ENCODE data around the gene CLEC6A.
"Not testable (repeated sequence)": the region's sequence is repeated elsewhere in the genome, so short reads cannot be mapped to it uniquely, and the experiment has no call there.

CLEC6A gene

DNA sequence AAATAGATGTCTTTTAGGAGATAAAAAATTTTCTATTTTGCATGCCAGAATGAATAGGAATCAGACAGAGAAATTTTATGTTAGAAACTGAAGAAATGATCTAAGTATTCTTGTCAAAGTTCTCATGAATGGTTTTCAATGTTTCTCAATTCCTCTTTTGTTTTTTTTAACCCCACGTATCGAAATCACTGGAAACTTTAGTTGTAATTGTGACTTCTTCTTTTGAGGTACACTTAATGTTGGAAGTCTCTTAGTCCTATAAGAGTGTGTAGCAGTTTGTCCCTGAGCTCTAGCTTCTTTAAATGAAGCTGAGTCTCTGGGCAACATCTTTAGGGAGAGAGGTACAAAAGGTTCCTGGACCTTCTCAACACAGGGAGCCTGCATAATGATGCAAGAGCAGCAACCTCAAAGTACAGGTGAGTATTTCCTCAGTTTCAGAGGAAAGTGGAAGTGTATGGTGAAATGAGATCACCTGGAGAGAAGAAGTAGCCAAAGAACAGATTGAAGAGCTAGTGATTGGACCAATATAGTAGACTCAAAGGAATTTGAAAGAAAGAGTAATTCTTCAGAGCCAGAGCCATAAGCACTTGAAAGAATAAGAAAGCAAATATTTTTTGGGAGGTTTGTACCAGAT, at the start of gene CLEC6A:
Gene CLEC6A, plus strand, starts transcription at position 236 of the 634 bp plus-strand sequence. Its CDS starts 150 bp downstream, at position 386.
- no peak for DNase-seq (ENCODE audit: low spot score)

DNA sequence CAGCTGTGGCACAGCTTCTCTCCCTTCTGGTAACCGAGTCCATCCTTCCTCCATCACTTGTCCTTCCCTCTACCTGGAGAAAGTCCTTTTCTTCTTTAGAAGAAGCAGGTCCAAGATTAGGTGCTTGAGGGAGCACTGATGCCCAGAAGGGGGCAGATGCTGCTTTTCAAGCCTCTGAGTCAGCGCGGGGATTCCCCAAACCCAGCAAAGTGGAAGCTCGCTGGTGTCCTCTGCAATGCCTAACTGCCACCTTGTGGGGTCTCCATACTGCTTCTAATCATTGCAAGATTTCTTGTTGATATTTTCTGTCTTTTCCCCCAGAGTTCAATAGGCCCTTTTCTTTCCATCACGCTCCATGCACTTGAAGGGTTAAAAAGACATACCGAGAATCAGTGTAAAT, 36.2 kb upstream of the CLEC6A start:
- DNase-seq (ENCODE audit: low spot score), result not testable (repeated sequence)

DNA sequence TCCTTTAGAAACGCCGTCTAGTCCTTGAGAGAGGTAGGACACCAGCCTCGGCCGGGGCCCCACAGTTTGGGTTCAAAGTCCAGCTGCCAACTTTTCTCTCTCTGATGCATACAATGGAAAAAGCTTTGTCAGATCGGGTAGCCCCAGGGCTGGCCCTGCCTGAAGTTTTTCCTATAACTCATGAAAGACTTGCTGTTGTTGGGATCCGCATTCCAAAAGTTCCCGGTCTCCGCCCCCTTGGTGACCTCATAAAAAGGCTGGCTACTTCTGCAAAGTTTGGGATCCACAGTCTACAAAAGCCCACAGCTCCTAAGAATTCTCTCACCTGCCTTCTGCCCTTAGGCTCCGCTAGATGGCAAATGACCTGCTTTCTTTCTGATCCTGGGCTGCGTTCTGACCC, 35.3 kb upstream of the CLEC6A start:
- no peak for DNase-seq (ENCODE audit: low spot score)

DNA sequence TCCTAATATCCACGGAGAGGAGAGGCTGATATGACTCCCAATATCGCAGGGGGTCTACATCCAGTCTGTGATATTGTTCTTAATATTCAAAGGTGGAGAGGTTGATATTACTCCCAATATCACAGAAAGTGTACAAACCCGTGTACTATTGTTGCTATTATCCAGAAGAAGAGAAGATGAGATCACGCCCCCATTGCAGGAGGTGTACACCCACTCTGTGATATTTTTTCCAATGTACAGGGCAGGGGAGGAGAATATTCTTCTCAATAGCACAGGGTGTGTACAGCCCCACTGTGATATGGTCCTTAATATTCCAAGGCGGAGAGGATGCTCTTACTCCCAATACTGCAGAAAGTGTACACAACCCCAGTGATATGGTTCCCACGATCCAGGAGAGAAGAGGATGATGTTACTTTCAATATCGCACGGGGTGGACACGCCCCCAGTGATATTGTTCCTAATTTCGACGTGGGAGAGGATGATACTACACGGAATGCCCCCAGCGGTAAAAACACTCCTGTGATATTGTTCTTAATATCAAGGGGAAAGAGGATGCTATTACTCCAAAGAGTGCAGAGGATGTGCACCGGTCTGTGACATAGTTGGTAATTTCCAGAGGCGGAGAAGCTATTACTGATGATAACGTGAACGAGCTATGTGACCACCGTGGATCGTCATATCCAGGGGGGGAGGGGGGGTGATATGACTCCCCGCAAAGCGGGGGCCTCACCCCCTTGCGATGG, 11.1 kb upstream of the CLEC6A start:
- not testable (repeated sequence) for DNase-seq (ENCODE audit: low spot score)

DNA sequence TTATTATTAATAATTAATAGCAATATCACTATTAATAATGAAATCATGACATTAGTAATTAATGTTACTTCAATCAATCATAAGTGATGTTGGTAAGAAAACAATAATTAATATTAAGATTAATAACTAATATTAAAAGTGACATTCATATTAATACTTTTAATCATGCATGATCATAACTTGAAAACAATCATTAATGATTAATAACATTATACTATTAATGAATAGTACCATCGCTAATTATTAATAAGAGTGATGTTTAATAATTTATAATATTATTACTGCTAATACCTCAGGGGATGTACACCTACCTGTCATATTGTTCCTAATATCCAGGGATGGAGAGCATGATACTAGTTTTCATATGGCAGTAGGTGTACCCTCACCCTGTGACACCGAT, 10.0 kb upstream of the CLEC6A start:
- DNase-seq (ENCODE audit: low spot score), result no peak

DNA sequence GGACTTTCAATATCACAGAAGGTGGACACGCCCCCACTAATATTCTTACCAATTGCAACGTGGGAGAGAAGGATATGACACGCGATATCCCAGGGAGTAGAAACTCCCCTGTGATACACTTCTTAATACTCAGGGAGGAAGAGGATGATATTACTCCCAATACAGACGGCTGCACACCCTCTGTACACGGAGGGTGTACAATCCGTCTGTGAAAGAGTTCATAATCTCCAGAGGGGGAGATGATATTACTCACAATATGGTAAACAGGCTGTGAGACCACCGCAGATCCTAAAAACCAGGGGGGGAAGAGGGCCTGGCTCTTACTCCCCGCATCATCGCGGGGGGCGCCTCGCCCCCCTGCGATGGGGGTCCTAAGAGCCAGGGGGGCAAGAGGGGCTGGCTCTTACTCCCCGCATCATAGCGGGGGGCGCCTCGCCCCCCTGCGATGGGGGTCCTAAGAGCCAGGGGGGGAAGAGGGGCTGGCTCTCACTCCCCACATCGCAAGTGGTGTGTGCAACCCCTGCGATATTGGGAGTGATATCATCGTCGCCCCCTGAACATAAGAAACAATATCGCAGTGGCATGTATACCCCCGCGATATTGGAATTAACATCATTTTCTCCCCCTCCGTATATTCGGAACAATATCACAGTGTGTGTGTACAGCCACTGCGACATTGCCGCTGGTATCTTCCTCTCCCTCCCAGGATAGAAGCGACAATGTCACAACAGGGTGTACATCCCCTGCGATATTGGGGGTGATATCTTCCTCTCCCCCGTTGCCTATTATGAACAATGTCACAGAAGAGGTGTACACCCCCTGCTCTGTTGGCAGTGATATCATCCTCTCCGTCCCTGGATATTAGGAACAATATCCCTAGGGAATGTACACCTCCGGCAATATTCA, 8.9 kb upstream of the CLEC6A start:
- no peak for DNase-seq (ENCODE audit: low spot score)

DNA sequence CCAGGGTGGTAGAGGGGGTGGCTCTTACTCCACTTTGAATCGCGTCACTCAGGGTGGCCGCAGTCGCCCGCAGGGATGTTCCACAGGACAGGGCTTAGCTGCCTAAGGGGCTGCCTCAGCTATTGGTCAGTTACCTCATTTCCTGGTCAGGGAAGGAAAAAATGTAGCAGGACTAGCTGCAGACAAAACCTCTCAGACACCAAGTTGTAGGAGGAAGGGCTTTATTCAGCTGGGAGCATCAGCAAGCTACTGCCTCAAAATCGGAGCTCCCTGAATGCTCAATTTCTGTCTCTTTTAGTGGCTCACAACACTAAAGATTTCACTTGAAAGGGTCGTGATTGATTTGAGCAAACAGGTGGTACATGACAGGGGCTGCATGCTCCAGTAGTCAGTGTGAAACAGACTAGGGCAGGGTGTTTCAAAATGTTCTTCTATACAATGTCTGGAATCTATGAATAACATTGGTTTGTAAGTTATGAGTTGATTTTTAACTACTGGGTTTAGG, 6.4 kb upstream of the CLEC6A start:
- no peak for DNase-seq (ENCODE audit: low spot score)

DNA sequence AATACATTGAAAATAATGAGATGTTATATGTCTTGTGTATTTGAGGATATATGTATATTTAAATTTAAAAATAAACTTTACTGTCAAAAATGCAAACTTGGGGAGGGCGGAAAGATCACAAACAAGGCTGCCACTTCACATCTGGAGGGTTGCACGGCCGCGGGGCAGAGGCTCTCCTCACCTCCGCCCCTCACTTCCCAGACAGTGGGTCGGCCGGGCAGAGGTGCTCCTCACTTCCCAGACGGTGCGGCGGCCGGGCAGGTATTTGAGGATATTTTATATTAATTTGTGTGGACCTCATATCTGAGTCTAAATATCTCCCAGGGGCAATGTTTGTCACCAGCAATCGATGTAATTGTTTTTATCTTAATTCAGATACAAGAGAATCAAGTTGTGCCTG, 3.7 kb upstream of the CLEC6A start:
- DNase-seq (ENCODE audit: low spot score), result no peak

DNA sequence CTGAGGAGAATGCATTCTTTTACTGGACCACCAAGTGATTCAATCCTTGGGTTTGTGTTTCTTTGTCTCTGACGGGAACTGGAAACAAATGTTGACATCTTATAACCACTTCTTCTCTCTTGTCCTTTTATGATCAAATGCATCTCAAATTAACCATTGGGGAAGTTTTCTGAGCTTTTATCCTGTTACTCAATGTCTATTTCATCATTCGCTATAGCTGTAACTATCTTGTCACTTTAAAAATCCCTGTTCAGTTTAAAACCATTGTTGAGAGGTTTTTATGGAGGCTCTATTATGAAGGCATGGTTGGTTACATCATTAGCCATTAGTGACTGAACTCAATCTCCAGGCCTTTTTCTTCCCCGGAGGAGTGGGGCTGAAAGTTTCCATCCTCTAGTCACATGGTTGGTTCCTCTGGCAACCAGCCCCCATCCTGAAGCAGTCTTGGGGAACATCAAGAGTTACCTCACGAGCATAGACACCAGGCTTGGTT, 2.7 kb upstream of the CLEC6A start:
- DNase-seq (ENCODE audit: low spot score), result no peak

DNA sequence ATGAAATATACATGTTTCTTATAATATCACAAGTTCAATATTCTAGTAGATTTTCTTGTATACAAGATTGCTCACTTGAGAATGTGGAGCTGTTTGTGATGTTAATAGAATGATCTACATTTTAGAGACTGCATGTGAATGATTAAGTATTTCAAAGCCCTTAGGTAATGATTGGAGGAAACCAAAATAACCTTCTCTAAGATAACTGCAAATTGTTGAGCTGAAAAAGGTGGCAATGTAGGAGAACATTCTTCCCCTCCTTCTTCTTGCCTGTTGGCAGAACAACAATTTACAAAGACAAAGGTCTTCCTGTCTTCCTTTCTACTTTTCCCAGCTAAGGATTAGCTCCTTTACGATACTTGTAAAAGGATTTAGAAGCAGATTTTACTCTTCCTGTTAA, 2.0 kb upstream of the CLEC6A start:
- no peak for DNase-seq (ENCODE audit: low spot score)

DNA sequence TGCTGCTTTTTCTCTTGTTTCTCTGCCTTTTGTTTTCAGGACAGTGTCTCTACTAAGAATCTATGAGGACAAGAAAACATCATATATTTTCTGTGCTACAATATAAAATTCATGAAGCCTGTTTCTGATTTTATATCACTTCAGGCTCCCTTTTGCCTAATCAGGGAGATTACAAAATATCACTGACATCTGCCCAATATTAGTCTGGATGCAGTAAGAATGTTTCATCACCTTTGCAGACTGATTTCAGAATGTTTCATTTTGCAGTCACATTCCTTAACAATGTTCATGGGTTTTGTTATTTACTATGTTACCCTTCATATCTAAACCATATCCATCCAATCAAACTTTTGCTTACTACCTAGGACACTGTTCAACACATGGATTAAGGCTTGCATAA, 491 bp upstream of the CLEC6A start:
- DNase-seq (ENCODE audit: low spot score), result no peak

DNA sequence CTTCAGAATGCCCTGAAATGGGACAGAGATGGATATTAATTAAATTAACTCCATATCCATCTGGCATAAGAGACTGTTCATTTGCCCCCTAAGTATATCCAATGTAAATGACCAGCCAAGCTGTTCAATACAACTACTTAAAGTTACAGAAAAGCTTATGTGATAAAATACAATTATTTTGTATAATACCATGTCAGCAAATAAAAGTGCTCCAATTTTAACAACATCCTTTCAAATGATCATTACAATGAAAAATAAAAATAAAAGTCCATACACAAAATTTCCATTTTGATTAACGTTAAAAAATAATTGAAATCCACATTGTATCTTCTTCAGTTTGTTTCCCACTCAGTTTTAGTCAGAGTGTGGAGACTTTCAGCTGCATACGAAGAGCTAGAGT, 5.7 kb downstream of the CLEC6A start:
- DNase-seq (ENCODE audit: low spot score), result no peak

DNA sequence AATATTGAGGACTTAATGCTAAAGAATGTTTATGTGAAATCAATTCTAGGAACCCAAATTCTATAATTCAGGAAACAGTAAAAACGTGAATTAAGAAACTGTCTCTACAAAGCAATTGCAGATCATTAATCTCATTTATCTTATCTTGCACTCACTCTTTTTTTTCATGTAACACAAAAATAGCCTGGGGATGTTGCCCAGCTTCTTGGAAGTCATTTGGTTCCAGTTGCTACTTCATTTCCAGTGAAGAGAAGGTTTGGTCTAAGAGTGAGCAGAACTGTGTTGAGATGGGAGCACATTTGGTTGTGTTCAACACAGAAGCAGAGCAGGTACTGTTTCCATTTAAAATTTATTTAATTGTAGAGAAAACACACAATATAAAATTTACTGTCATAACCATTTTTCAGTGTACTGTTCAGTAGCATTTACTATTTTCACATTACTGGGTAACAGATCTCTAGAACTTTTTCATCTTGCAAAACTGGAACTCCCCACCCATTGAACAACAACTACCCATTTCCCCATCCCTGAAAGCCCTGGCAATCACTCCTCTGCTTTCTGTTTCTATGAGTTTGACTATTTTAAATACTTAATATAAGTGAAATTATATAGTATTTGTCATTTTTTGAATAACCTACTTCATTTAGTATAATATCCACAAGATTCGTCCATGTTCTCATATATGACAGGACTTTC, 9.7 kb downstream of the CLEC6A start:
- no peak for DNase-seq (ENCODE audit: low spot score)

DNA sequence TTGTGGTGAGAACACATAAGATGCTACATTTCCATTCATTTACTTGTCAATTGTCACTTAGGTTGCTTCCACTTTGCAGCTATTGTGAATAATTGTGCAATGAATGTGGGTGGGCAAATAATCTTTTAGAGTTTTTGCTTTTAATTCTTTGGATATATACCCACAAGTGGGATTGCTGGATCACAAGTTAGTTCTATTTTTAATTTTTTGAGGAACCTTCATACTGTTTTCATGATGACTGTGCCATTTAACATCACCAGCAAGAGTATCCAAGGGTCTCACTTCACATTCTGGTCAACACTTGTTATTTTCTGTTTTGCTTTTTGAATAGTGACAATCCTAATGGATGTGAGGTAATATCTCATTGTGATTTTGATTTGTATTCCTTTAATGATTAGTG, 10.5 kb downstream of the CLEC6A start:
- DNase-seq (ENCODE audit: low spot score), result no peak

DNA sequence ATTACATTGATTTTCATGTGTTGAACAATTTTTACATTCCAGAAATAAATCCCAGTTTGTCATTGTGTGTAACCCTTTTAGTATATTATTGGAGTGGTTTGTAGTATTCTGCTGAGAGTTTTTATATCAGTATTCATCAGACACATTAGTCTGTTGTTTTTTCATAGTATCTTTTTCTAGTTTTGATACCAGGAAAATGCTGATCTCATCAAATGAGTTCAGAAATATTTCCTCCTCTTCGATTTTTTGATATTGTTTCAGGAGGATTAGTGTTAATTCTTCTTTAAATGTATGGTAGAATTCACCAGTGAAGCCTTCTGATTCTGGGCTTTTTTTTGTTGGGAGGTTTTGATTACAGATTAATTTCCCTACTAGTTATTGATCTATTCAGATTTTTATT, 15.3 kb downstream of the CLEC6A start:
- no peak for DNase-seq (ENCODE audit: low spot score)

DNA sequence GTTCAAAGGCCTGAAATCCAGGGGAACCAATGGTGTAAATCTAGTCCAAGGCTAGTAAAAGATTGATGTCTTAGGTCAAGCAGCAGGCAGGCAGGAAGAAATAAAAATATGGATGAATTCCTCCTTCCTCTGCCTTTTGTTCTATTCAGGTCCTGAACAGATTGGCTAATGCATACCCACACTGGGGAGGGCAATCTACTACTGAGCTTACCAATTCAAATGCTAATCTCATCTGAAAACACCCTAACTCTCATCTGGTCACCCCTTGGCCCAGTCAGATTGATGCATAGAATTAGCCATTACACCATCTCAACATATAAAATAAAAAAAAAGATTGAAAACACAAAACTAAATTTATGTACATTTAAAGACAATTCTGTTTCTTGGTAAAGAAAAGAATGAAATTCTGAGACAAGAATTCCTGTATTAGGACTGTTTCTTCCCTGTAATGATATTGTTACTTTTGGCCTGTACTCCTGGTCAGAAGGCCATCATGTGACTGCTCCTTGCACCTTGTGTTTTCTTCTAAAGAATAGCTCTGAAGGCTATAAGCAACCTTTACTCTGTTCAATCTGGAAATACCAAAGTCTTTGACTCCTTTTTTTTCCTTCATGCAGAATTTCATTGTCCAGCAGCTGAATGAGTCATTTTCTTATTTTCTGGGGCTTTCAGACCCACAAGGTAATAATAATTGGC, 19.9 kb downstream of the CLEC6A start:
- DNase-seq (ENCODE audit: low spot score), result no peak

DNA sequence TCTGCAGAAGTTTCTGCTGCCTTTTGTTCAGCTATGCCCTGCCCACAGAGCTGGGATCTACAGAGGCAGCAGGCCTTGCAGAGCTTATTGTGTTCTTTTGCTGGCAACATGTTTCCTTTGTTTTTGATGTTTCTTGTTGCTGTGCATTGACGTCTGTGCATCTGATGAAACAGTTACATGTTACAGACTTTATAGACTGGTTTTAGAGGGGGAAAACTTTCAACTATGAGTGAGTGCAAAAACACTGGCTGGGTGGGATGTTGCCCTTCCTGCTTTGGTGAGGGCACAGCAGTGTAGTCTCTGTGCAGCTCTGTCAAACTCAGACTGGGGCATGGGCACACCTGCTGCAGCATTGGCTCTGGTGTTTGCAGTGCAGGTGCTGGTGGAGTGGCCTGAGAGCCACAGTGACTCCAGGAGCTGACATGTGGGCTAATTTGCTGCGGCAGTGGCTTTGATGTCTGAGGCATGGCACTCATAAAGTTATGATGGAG, 26.9 kb downstream of the CLEC6A start:
- DNase-seq (ENCODE audit: low spot score), result no peak

DNA sequence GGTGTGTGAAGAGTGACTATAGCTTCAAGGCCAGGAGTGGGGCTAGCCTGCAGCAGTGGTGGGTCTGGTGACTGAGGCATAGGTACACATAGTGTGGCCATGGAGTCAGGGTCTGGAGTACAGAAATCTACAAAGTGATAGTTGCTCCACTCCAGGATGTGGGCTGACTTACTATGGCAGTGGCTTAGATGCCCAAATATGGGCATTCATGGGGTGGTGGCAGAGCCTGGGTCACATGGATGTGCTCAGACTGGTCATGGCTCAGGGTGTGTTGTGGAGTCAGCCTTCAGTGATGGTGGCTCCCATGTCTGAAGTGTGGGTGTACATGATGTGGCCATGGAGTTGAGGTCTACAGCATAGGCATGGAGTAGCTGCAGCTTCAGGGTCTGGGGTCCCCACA, 27.3 kb downstream of the CLEC6A start:
- DNase-seq (ENCODE audit: low spot score), result no peak

DNA sequence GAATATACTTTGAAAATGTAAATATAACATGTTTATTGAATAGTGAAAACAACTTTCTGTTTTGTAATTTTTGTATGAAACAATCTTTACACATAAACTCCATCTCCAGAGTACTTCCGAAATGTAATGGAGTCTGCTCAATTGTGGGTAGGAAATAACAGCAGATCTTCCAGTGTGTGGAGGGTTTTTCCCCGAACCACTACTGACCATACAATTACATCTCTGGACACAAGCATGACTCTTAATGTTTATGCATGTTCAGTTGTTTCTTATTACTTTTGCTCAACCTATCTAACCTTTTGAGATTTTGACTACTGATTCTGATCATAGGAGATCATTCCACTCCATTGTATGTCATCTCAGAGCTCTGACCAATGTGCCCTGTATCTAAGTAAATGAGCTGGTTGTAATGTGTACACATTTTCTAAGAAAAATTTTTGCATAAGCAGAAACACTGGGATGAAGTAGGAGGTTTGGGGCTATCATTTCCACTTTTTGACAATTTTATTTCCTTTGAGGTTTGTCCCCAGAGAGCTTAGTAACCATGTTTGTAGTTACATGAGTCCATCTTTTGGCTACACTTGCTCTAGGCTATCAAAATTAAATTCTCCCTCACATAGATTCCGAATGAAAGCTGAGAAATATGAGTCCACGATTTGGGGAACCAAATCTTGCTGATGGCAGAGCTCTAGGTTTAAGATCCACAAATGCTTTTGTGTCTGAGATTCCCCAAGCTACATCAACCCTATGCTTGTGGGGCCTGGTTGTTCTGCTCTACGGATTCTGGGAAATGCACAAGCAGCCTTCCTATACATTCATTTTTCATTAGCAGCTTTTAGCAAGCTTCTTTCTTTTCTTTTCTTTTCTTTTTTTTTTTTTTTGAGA, 36.1 kb downstream of the CLEC6A start:
- DNase-seq (ENCODE audit: low spot score), result no peak

DNA sequence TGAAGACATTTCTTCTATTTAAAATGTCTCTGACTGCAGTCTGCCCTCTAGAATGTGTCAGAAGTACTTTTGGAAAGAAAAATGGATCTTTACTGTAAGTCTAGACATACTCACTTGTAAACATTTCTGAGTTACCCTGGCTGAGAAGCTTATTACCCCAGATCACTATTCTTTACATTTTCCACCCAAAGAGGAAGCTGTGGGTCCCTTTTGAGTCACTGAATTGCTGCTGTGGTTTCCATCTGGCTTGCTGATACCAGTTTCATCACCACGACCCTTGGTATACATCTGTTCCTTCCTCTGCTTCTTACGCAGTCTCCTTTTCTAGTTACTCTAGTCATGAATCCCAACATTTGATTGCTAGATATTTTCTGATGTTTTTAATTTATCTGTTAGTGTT, 37.3 kb downstream of the CLEC6A start:
- DNase-seq (ENCODE audit: low spot score), result no peak

All from AG08395 (cell line).